MCF 10A (cell line): ENCODE measurements around the gene CYP2A13. TPM values are rescaled to one million over a fixed set of nuclear protein-coding genes. Genes with fewer than 3 reads are reported as not detected.
"Not testable (repeated sequence)": the region's sequence is repeated elsewhere in the genome, so short reads cannot be mapped to it uniquely, and the experiment has no call there.

Source experiments
- BruUV-seq: library from RNA; stranded (reverse); fragments of 400-500 nt; replicated peaks from 2 replicates; lab custom pipeline; 2021; lab: Mats Ljungman, UMichigan
- CTCF ChIA-PET: fragments of 300-600 bp; sonication (Branson Sonifier 250); formaldehyde crosslinking; extraction: SDS; loops from one replicate; lab custom pipeline; 2021; ENCODE audit warnings: antibody characterized with exemption, inconsistent platforms; lab: Yijun Ruan, JAX
- POLR2A ChIA-PET: fragments of 300-600, 350-650 bp; sonication (Branson Sonifier 250); formaldehyde crosslinking; extraction: SDS; loops from one replicate; lab custom pipeline; 2020; ENCODE audit warnings: antibody characterized with exemption, inconsistent platforms; lab: Yijun Ruan, JAX
- DNase-seq: peaks from one replicate; pipeline ENCODE4 v3.0.0-alpha.2; 2018; ENCODE audit not compliant: unreplicated experiment
- H3K27ac Mint-ChIP-seq: one replicate; pipeline ENCODE4 v1.8.0; 2022; ENCODE audit warnings: mild to moderate bottlenecking, low read depth, mixed read lengths; ENCODE audit not compliant: unreplicated experiment
- H3K27me3 Mint-ChIP-seq: one replicate; pipeline ENCODE4 v1.8.0; 2022; ENCODE audit warnings: mixed read lengths; ENCODE audit not compliant: insufficient read depth, unreplicated experiment
- H3K36me3 Mint-ChIP-seq: one replicate; pipeline ENCODE4 v1.8.0; 2022; ENCODE audit warnings: mild to moderate bottlenecking, moderate library complexity, mixed read lengths; ENCODE audit not compliant: insufficient read depth, unreplicated experiment
- H3K4me1 Mint-ChIP-seq: one replicate; pipeline ENCODE4 v1.8.0; 2022; ENCODE audit warnings: mixed read lengths; ENCODE audit not compliant: insufficient read depth, unreplicated experiment
- H3K4me3 Mint-ChIP-seq: one replicate; pipeline ENCODE4 v1.8.0; 2022; ENCODE audit warnings: mild to moderate bottlenecking, moderate library complexity, mixed read lengths; ENCODE audit not compliant: unreplicated experiment
- H3K9me3 Mint-ChIP-seq: one replicate; pipeline ENCODE4 v1.8.0; 2022; ENCODE audit warnings: mixed read lengths; ENCODE audit not compliant: unreplicated experiment
- CTCF ChIP-seq: fragments of 200-600 bp; IDR thresholded peaks from one replicate; pipeline ENCODE4 v1.8.0; 2022; ENCODE audit warnings: antibody characterized with exemption, mild to moderate bottlenecking; ENCODE audit not compliant: unreplicated experiment
- intact Hi-C: fragments of 100-400 bp; cut with micrococcal nuclease; formaldehyde crosslinking; loops from 2 replicates; pipeline ENCODE4 v1.14.1; 2022
- total RNA-seq: library from RNA; stranded (reverse); gene quantifications from 2 replicates; pipeline ENCODE4 v1.2.3, GENCODE V29; 2022

The CYP2A13 gene
- total RNA-seq, 1 experiment from 2014 or later = not detected

GRCh38 chr19:41098762-41099161, 10.5 kb downstream of the CYP2A13 start:
- peaks cover 17% of the 10 kb centered on the region for H3K9me3 Mint-ChIP-seq
- BruUV-seq = no TSS peak

GRCh38 chr19:41102210-41102609, 14.0 kb downstream of the CYP2A13 start:
- CTCF ChIA-PET = interaction anchor here (0.6 kb wide), 1 partner anchor 55 kb away, joined by 3 read pairs; no protein-coding TSS in a partner anchor
- peaks cover 23% of the 10 kb centered on the region for H3K27me3 Mint-ChIP-seq
- intact Hi-C loops, DNase-seq, H3K27ac Mint-ChIP-seq, BruUV-seq, H3K4me1 Mint-ChIP-seq, POLR2A ChIA-PET, H3K36me3 Mint-ChIP-seq, H3K4me3 Mint-ChIP-seq: not testable (repeated sequence)
- H3K9me3 Mint-ChIP-seq = peaks cover 25% of the 10 kb centered on the region

More at GRCh38 chr19:41098762-41099161, 10.5 kb downstream of the CYP2A13 start:
- no peak for TF ChIP-seq CTCF
- no peak overlapping the region for H3K27ac Mint-ChIP-seq
- no peaks in the 10 kb centered on the region for H3K36me3 Mint-ChIP-seq
- CTCF ChIA-PET = interaction anchor here (1.1 kb wide), 1 partner anchor 28 kb away, joined by 3 read pairs; no protein-coding TSS in a partner anchor
- intact Hi-C loops = no loop called here
- H3K4me1 Mint-ChIP-seq = no peaks in the 10 kb centered on the region
- POLR2A ChIA-PET = interaction anchor here (1.0 kb wide), 1 partner anchor 9 kb away, joined by 3 read pairs; no protein-coding TSS in a partner anchor
- DNase-seq = no peak
- peaks cover 41% of the 10 kb centered on the region for H3K27me3 Mint-ChIP-seq
- no peak overlapping the region for H3K4me3 Mint-ChIP-seq

- no TSS peak for BruUV-seq
Observed at GRCh38 chr19:41106177-41106576, 17.9 kb downstream of the CYP2A13 start.

DNA sequence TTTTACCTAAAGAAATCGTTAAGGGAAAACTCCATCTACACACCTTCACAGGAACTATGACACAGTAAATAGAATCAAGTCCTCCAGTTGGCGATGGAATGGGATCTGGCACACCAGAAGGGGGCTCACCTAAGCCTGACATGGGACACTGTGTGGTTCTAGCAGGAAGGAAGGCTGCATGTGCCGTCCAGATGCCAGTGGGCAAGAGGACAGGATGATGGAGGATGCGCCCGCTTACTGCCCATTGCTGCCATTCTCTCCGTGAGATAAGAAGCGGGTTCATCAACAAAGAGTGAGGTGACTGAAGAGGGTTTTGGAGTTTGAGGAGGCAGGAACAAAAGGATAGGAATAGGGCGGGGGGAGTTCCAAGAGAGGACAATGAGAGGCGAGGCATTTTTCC, 23.0 kb downstream of the CYP2A13 start:
- CTCF ChIA-PET = no interaction called here
- intact Hi-C loops = no loop called here
- DNase-seq = no peak
- TF ChIP-seq CTCF = no peak
- Mint-ChIP-seq H3K4me3 (no peak overlapping the region), H3K4me1 (no peaks in the 10 kb centered on the region), H3K36me3 (no peaks in the 10 kb centered on the region), H3K27ac (no peak overlapping the region), H3K9me3 (no peaks in the 10 kb centered on the region), H3K27me3 (peaks cover 49% of the 10 kb centered on the region)
- no TSS peak for BruUV-seq
- POLR2A ChIA-PET = no interaction called here

More at GRCh38 chr19:41106177-41106576, 17.9 kb downstream of the CYP2A13 start:
- DNase-seq = no peak
- TF ChIP-seq CTCF = no peak
- intact Hi-C loops = no loop called here
- ChIA-PET POLR2A (no interaction called here), CTCF (no interaction called here)
- H3K4me1 Mint-ChIP-seq = no peaks in the 10 kb centered on the region
- no peaks in the 10 kb centered on the region for H3K36me3 Mint-ChIP-seq
- H3K4me3 Mint-ChIP-seq = no peak overlapping the region
- peaks cover 27% of the 10 kb centered on the region for H3K27me3 Mint-ChIP-seq
- no peak overlapping the region for H3K27ac Mint-ChIP-seq
- H3K9me3 Mint-ChIP-seq = peaks cover 22% of the 10 kb centered on the region
